ENCODE data around the gene CYYR1. TPM values are rescaled to one million over a fixed set of nuclear protein-coding genes. Genes with fewer than 3 reads are reported as not detected.

The CYYR1 gene
- total RNA-seq, 1 donor from 2014 or later, result 6.4 TPM

GRCh38 chr21:26595971-26596370, 22.9 kb upstream of the CYYR1 start:
- Histone ChIP-seq H3K4me3 (ENCODE audit: low read depth, low read length) (no peak overlapping the region), H3K36me3 (ENCODE audit: control insufficient read depth, insufficient read depth, low read length) (no peaks in the 10 kb centered on the region), H3K27me3 (ENCODE audit: control insufficient read depth, insufficient read depth, low read length) (no peaks in the 10 kb centered on the region)
- no peak for TF ChIP-seq CTCF (IDR thresholded peaks at IDR 0.05; ENCODE audit: insufficient read depth, low read length, poor library complexity, severe bottlenecking)
- DNase-seq (ENCODE audit: low read depth), result no peak

GRCh38 chr21:26593800-26594199, 20.7 kb upstream of the CYYR1 start:
- no peak for DNase-seq (ENCODE audit: low read depth)
- no peak overlapping the region for H3K4me3 ChIP-seq (ENCODE audit: low read depth, low read length)
- no peaks in the 10 kb centered on the region for H3K36me3 ChIP-seq (ENCODE audit: control insufficient read depth, insufficient read depth, low read length)
- TF ChIP-seq CTCF (IDR thresholded peaks at IDR 0.05; ENCODE audit: insufficient read depth, low read length, poor library complexity, severe bottlenecking), result no peak
- no peaks in the 10 kb centered on the region for H3K27me3 ChIP-seq (ENCODE audit: control insufficient read depth, insufficient read depth, low read length)

- TF ChIP-seq CTCF (IDR thresholded peaks at IDR 0.05; ENCODE audit: insufficient read depth, low read length, poor library complexity, severe bottlenecking), result no peak
- Histone ChIP-seq H3K27me3 (ENCODE audit: control insufficient read depth, insufficient read depth, low read length) (no peaks in the 10 kb centered on the region), H3K4me3 (ENCODE audit: low read depth, low read length) (no peak overlapping the region), H3K36me3 (ENCODE audit: control insufficient read depth, insufficient read depth, low read length) (no peaks in the 10 kb centered on the region)
- no peak for DNase-seq (ENCODE audit: low read depth)
Measured at GRCh38 chr21:26591543-26591942, 18.5 kb upstream of the CYYR1 start.

GRCh38 chr21:26588446-26588845, 15.4 kb upstream of the CYYR1 start:
- H3K27me3 ChIP-seq (ENCODE audit: control insufficient read depth, insufficient read depth, low read length), result no peaks in the 10 kb centered on the region
- no peaks in the 10 kb centered on the region for H3K36me3 ChIP-seq (ENCODE audit: control insufficient read depth, insufficient read depth, low read length)
- TF ChIP-seq CTCF (IDR thresholded peaks at IDR 0.05; ENCODE audit: insufficient read depth, low read length, poor library complexity, severe bottlenecking), result no peak
- no peak overlapping the region for H3K4me3 ChIP-seq (ENCODE audit: low read depth, low read length)
- no peak for DNase-seq (ENCODE audit: low read depth)

GRCh38 chr21:26587736-26588201, 14.7 kb upstream of the CYYR1 start:
- no peak overlapping the region for H3K4me3 ChIP-seq (ENCODE audit: low read depth, low read length)
- DNase-seq (ENCODE audit: low read depth), result no peak
- H3K36me3 ChIP-seq (ENCODE audit: control insufficient read depth, insufficient read depth, low read length), result no peaks in the 10 kb centered on the region
- H3K27me3 ChIP-seq (ENCODE audit: control insufficient read depth, insufficient read depth, low read length), result no peaks in the 10 kb centered on the region
- no peak for TF ChIP-seq CTCF (IDR thresholded peaks at IDR 0.05; ENCODE audit: insufficient read depth, low read length, poor library complexity, severe bottlenecking)

GRCh38 chr21:26583769-26584168, 10.7 kb upstream of the CYYR1 start:
- no peak for TF ChIP-seq CTCF (IDR thresholded peaks at IDR 0.05; ENCODE audit: insufficient read depth, low read length, poor library complexity, severe bottlenecking)

More at GRCh38 chr21:26583769-26584168, 10.7 kb upstream of the CYYR1 start:
- Histone ChIP-seq H3K27me3 (ENCODE audit: control insufficient read depth, insufficient read depth, low read length) (no peaks in the 10 kb centered on the region), H3K4me3 (ENCODE audit: low read depth, low read length) (no peak overlapping the region), H3K36me3 (ENCODE audit: control insufficient read depth, insufficient read depth, low read length) (no peaks in the 10 kb centered on the region)
- no peak for DNase-seq (ENCODE audit: low read depth)

Data from kidney epithelial cell (primary cell).